Psoas muscle (tissue), 8 donors: ENCODE data around the gene TANC1. TPM values are rescaled to one million over a fixed set of nuclear protein-coding genes. Genes with fewer than 3 reads are reported as not detected.

ENCODE experiments used
- ATAC-seq, 4 donors: fragments of 200-7000 bp; cut with Tn5 transposase; one replicate each; pipeline ENCODE4 v1.9.1; 2020; ENCODE audit warnings: moderate library complexity in 3 of 4, mild to moderate bottlenecking in 2 of 4
- DNase-seq, 2 donors: peaks; one replicate each; pipeline ENCODE4 v3.0.0-alpha.2; 2020
- H3K27ac ChIP-seq: fragments of 200-600 bp; one replicate; pipeline ENCODE4 v1.8.0; 2022
- H3K27me3 ChIP-seq, 3 donors: fragments of 200-600 bp in 1 of 3; one replicate each; pipeline versions ENCODE4 v1.6.1 to v1.8.0; 2013 to 2022; ENCODE audit warnings: low read length in 2 of 3, mild to moderate bottlenecking in 2 of 3, moderate library complexity in 1 of 3; ENCODE audit not compliant: insufficient read depth in 3 of 3
- H3K36me3 ChIP-seq, 2 donors: fragments of 200-600 bp in 1 of 2; one replicate each; pipeline versions ENCODE4 v1.6.1 to v1.8.0; 2013 to 2022; ENCODE audit warnings: low read depth in 1 of 2, mild to moderate bottlenecking in 1 of 2, moderate library complexity in 1 of 2; ENCODE audit not compliant: insufficient read depth in 1 of 2
- H3K4me1 ChIP-seq: fragments of 200-600 bp; one replicate; pipeline ENCODE4 v1.8.0; 2022
- H3K4me3 ChIP-seq: fragments of 200-600 bp; one replicate; pipeline ENCODE4 v1.8.0; 2022; ENCODE audit warnings: mild to moderate bottlenecking
- H3K9me3 ChIP-seq: fragments of 200-600 bp; one replicate; pipeline ENCODE4 v1.8.0; 2022
- CTCF ChIP-seq: fragments of 200-600 bp; IDR thresholded peaks from one replicate; pipeline ENCODE4 v1.8.0; 2022; ENCODE audit warnings: antibody characterized with exemption
- WGBS, 3 donors: extraction: QIAGEN DNeasy Blood & Tissue Kit; methylation state at CpG; one replicate each; pipeline versions ENCODE4 v1.1.6 to v1.1.7; 2013; 5-methylcytosine and 5-hydroxymethylcytosine counted together
- intact Hi-C, 2 donors: fragments of 100-400 bp; cut with DNase I; formaldehyde crosslinking; loops; one replicate each; pipeline versions ENCODE4 v1.11.0 to v1.14.2; 2022
- polyA plus RNA-seq, 3 donors: library from polyadenylated mRNA; stranded (reverse); fragments of 200-250 nt; gene quantifications; one replicate each; pipeline ENCODE4 v1.2.3, GENCODE V29; 2013
- total RNA-seq, 4 donors: library from RNA; stranded (reverse); fragmentation: NEBNext Ultra II Directional in 2 of 4; extraction: Animal tissue kit (Norgen Biotek cat#: 25700) in 2 of 4; gene quantifications; one replicate each; pipeline versions ENCODE4 v1.2.1 to v1.2.4, GENCODE V29; 2021 to 2023
- donor health status: healthy with polysubstance abuse.
- donor health status: DM: no; HTN: no; CAD: no; lungs with moderate emphysema.
- donor health status: Bipolar disorder and iron deficiency.
- donor health status: healthy.
- donor health status: DM: yes; HTN: yes; CAD: no.
- donor health status: DM: no; HTN: no; CAD: no.
- donor health status: DM: no; HTN: no; CAD: no.
- donor health status: DM: yes; HTN: yes; CAD: no.

Gene TANC1
- total and polyA plus RNA-seq, 7 donors: 1.9 to 7.5 (median 3.2) TPM

- no peak for TF ChIP-seq CTCF
- Histone ChIP-seq H3K9me3 (no peaks in the 10 kb centered on the region), H3K4me1 (peaks cover 4% of the 10 kb centered on the region), H3K27ac (no peak overlapping the region), H3K36me3 (peaks cover 0 to 4% of the 10 kb centered on the region in 2 donors), H3K4me3 (no peak overlapping the region), H3K27me3 (no peaks in the 10 kb centered on the region)
- 64 to 74% (median 68%) methylated on average over 4 of the region's 4 CpGs for WGBS, 3 donors
- DNase-seq (no peak), ATAC-seq (no peak)
- intact Hi-C loops: no loop called here
Measured at GRCh38 chr2:159153063-159153462, 184.6 kb downstream of the TANC1 start.

GRCh38 chr2:159153463-159153862 lies 185.0 kb downstream of the TANC1 start:
- Histone ChIP-seq H3K4me3 (no peak overlapping the region), H3K27me3 (no peaks in the 10 kb centered on the region), H3K36me3 (peaks cover 0 to 4% of the 10 kb centered on the region in 2 donors), H3K9me3 (no peaks in the 10 kb centered on the region), H3K4me1 (peaks cover 4% of the 10 kb centered on the region), H3K27ac (no peak overlapping the region)
- DNase-seq: no peak
- 63 to 70% (median 70%) methylated on average over 4 of the region's 4 CpGs for WGBS, 3 donors
- intact Hi-C loops: no loop called here
- no peak for TF ChIP-seq CTCF
- ATAC-seq: no peak

- peaks cover 4% of the 10 kb centered on the region for H3K4me1 ChIP-seq
- no peaks in the 10 kb centered on the region for H3K9me3 ChIP-seq
- H3K36me3 ChIP-seq: peaks cover 0 to 4% of the 10 kb centered on the region in 2 donors
- 72 to 83% (median 74%) methylated on average over 2 of the region's 2 CpGs for WGBS, 3 donors
- no peak for TF ChIP-seq CTCF
- no peak overlapping the region for H3K27ac ChIP-seq
- no peak for DNase-seq
- intact Hi-C loops: no loop called here
- ATAC-seq: no peak
- no peaks in the 10 kb centered on the region for H3K27me3 ChIP-seq
- no peak overlapping the region for H3K4me3 ChIP-seq
Measured at GRCh38 chr2:159153951-159154350, 185.5 kb downstream of the TANC1 start.

- H3K4me1 ChIP-seq: peaks cover 4% of the 10 kb centered on the region
- no peak for ATAC-seq
Measured at GRCh38 chr2:159154366-159154765, 185.9 kb downstream of the TANC1 start.

More at GRCh38 chr2:159154366-159154765, 185.9 kb downstream of the TANC1 start:
- no peak for TF ChIP-seq CTCF
- no peak overlapping the region for H3K27ac ChIP-seq
- no peaks in the 10 kb centered on the region for H3K9me3 ChIP-seq
- no peak for DNase-seq
- H3K4me3 ChIP-seq: no peak overlapping the region
- peaks cover 0 to 4% of the 10 kb centered on the region in 2 donors for H3K36me3 ChIP-seq
- intact Hi-C loops: no loop called here
- H3K27me3 ChIP-seq: no peaks in the 10 kb centered on the region
- 96 to 100% (median 98%) methylated on average over 1 of the region's 1 CpG for WGBS, 3 donors
